Activated T-cell treated with anti-CD3 and anti-CD28 coated beads, Interleukin-2, amount 50 U/mL, for 72 hours (primary cell): ENCODE results near the gene SWSAP1. TPM values are rescaled to one million over a fixed set of nuclear protein-coding genes. Genes with fewer than 3 reads are reported as not detected.
A peak's percentile ranks its signal among the peaks of the same experiment; 100 is the strongest.

Experiments
- ATAC-seq, 2 donors: fragments of 150-1000 bp; cut with Tn5 transposase; replicated peaks in 1 of 2; 2 replicates each; pipeline ENCODE4 v1.10.0; 2021; ENCODE audit warnings: moderate library complexity in 2 of 2, mild to moderate bottlenecking in 1 of 2
- DNase-seq, 2 donors: peaks; one replicate each; pipeline ENCODE4 v3.0.0; 2021 to 2022; ENCODE audit warnings: mixed read lengths in 1 of 2
- H3K27ac Mint-ChIP-seq: one replicate; pipeline ENCODE4 v1.8.0; 2022; ENCODE audit warnings: mild to moderate bottlenecking, moderate library complexity, mixed read lengths
- H3K27me3 Mint-ChIP-seq: one replicate; pipeline ENCODE4 v1.8.0; 2022; ENCODE audit warnings: low read depth, mixed read lengths
- H3K36me3 Mint-ChIP-seq, 2 donors: one replicate each; pipeline ENCODE4 v1.8.0; 2022; ENCODE audit warnings: mixed read lengths in 2 of 2, mild to moderate bottlenecking in 1 of 2; ENCODE audit not compliant: insufficient read depth in 2 of 2
- H3K4me1 Mint-ChIP-seq: one replicate; pipeline ENCODE4 v1.8.0; 2022; ENCODE audit warnings: low read depth, mixed read lengths
- H3K4me3 Mint-ChIP-seq, 2 donors: one replicate each; pipeline ENCODE4 v1.8.0; 2022; ENCODE audit warnings: mild to moderate bottlenecking in 2 of 2, mixed read lengths in 2 of 2, moderate library complexity in 2 of 2
- H3K9me3 Mint-ChIP-seq, 2 donors: one replicate each; pipeline ENCODE4 v1.8.0; 2022; ENCODE audit warnings: mixed read lengths in 2 of 2
- total RNA-seq, 2 donors: library from RNA; stranded (reverse); gene quantifications; one replicate each; pipeline ENCODE4 v1.2.3, GENCODE V29; 2022

Gene SWSAP1
- total RNA-seq, 2 donors from 2014 or later: 1.9 to 2.6 TPM

- DNase-seq (no peak), ATAC-seq (no peak)
- H3K9me3 Mint-ChIP-seq: no peaks in the 10 kb centered on the region
- H3K4me1 Mint-ChIP-seq: peaks cover 34% of the 10 kb centered on the region
- no peak overlapping the region for H3K27ac Mint-ChIP-seq
- H3K4me3 Mint-ChIP-seq: no peak overlapping the region
- peaks cover 58% of the 10 kb centered on the region for H3K27me3 Mint-ChIP-seq
- H3K36me3 Mint-ChIP-seq: no peaks in the 10 kb centered on the region
Measured at GRCh38 chr19:11418094-11418548, 43.7 kb downstream of the SWSAP1 start.

GRCh38 chr19:11418549-11419506 lies 44.4 kb downstream of the SWSAP1 start, which contains the start of gene RGL3:
RGL3 (minus strand) TSS chr19:11419314; CDS start chr19:11419278, 36 bp downstream.
- ATAC-seq: no peak
- H3K4me1 Mint-ChIP-seq: peaks cover 41% of the 10 kb centered on the region
- peaks cover 65% of the 10 kb centered on the region for H3K27me3 Mint-ChIP-seq
- H3K36me3 Mint-ChIP-seq: no peaks in the 10 kb centered on the region
- no peak for DNase-seq
- H3K9me3 Mint-ChIP-seq: no peaks in the 10 kb centered on the region
- no peak within 1 kb of the TSS for H3K27ac Mint-ChIP-seq
- H3K4me3 Mint-ChIP-seq: peak within 1 kb of the TSS; percentile 39 to 84

DNA sequence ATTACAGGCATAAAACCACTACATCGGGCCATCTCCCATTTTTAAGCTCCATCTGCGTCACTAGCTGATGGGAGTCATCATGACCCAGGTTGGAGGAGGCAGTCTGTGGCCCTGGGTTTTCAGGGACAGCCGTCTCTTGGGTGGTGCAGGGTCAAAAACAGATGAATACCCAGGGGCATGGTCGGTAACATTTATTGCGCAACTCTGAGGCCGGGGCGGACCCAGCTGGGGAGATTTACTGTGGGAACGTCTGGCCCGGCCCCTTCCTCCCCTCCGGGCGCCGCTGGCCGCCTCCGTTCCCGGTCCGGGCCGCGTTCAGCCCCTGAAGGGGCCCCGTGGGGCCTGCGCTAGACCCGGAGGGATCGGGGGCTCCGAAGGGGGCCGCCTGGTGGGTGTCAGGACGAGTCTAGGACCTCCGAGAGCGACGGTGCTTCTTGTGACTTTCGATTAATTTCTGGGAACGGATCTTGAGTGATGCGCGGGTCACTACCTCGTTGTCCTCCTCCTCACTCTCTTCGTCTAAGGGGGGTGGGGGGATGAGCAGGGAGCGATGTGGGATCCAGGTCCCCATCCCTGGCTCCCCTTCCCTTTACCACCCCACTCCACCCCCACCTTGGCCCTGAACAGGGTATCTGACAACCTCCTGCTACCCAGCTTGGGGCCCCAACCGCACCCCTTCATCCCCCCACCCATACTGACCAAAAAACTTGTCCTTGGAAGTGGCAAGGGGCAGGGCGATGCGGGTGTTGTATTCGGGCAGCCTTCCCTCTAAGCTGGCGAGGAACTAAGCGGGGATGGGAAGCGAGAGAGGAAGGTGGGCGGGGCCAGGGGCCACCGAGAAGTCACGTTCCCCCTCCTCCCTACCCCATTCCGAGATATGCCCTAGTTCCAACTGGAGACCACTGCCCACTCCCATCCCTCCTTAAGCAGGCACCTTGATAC lies 46.2 kb downstream of the SWSAP1 start:
- Mint-ChIP-seq H3K27me3 (peaks cover 69% of the 10 kb centered on the region), H3K27ac (no peak overlapping the region), H3K4me3 (peak overlapping the region; percentile 72 to 84), H3K4me1 (peaks cover 43% of the 10 kb centered on the region), H3K9me3 (no peaks in the 10 kb centered on the region), H3K36me3 (no peaks in the 10 kb centered on the region)
- ATAC-seq (no peak), DNase-seq (no peak)

DNA sequence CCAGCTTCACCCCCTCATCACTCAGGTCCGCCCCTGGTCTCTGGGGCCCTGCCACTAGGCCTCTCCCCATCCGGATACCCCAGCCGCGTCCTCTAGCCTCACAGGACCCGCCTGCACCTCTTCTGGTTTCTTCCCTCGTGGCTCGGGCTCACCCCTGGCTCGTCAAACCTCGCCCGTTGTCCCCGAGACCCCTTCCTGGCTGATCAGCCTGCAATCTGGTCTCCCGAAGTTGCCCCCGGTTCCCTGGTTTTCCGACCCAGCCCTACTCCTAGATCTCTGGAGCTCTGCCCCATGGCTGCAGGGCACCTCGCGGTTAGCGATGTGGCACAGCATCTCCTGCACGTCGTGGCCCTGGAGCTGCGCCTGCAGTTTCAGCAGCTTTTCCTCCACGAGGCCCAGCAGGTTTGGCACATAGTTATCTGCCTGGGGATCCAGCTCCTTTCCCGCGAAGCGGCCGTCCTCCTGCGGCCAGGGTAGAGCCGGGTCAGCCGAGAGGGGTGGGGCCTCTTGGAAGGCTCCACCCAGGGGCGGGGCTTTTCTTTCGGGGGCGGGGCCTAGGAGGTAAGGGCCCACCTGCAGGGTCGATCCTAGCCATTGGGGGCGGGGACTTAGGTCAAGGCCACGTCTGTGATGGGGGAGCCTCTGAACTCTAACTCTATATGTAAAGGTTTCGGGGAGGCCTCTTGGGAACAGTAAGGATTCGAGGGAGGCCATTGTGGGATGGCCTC lies 47.1 kb downstream of the SWSAP1 start:
- H3K4me1 Mint-ChIP-seq: peaks cover 43% of the 10 kb centered on the region

GRCh38 chr19:11422163-11423065 lies 47.9 kb downstream of the SWSAP1 start:
- H3K4me3 Mint-ChIP-seq: peak overlapping the region; percentile 72 to 84
- no peak overlapping the region for H3K27ac Mint-ChIP-seq
- peaks cover 60% of the 10 kb centered on the region for H3K27me3 Mint-ChIP-seq
- peak; percentile 77 to 78 for DNase-seq
- no peaks in the 10 kb centered on the region for H3K9me3 Mint-ChIP-seq
- H3K36me3 Mint-ChIP-seq: no peaks in the 10 kb centered on the region
- H3K4me1 Mint-ChIP-seq: peaks cover 43% of the 10 kb centered on the region
- ATAC-seq: peak; percentile 79 to 82

More for the DNA sequence above, 47.1 kb downstream of the SWSAP1 start:
- no peak overlapping the region for H3K27ac Mint-ChIP-seq
- DNase-seq (peak; percentile 62 to 65), ATAC-seq (peak; percentile 62 to 67)
- H3K9me3 Mint-ChIP-seq: no peaks in the 10 kb centered on the region
- H3K36me3 Mint-ChIP-seq: no peaks in the 10 kb centered on the region
- H3K4me3 Mint-ChIP-seq: peak overlapping the region; percentile 72 to 84
- peaks cover 64% of the 10 kb centered on the region for H3K27me3 Mint-ChIP-seq

- H3K27me3 Mint-ChIP-seq: peaks cover 55% of the 10 kb centered on the region
- peaks cover 43% of the 10 kb centered on the region for H3K4me1 Mint-ChIP-seq
- DNase-seq (no peak), ATAC-seq (no peak)
- H3K36me3 Mint-ChIP-seq: no peaks in the 10 kb centered on the region
- no peak overlapping the region for H3K27ac Mint-ChIP-seq
- peak overlapping the region; percentile 72 to 84 for H3K4me3 Mint-ChIP-seq
- no peaks in the 10 kb centered on the region for H3K9me3 Mint-ChIP-seq
Measured at GRCh38 chr19:11423164-11423790, 48.8 kb downstream of the SWSAP1 start.

DNA sequence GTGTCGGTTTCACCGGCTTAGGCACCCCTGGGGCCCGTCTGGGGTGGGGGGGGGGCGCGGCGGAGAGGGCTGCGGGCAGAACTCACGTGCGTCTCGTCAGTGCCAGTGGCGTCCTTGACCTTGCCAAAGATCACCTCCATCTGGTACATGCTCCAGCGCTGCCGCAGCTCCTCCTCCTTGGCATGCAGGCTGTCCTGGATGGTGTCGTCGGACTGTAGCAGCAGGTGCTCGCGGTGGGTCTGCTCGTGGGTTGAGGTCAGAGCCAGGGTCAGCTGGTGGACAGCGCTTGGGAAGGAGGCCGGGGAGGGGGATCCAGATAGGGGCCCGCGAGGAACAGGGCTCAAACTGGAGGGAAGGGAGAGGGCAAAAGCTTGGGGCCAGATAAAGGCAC lies 49.3 kb downstream of the SWSAP1 start:
- no peak for ATAC-seq
- H3K4me1 Mint-ChIP-seq: peaks cover 43% of the 10 kb centered on the region

More for the DNA sequence above, 49.3 kb downstream of the SWSAP1 start:
- Mint-ChIP-seq H3K4me3 (no peak overlapping the region), H3K36me3 (no peaks in the 10 kb centered on the region), H3K27me3 (peaks cover 50% of the 10 kb centered on the region), H3K9me3 (no peaks in the 10 kb centered on the region), H3K27ac (no peak overlapping the region)
- no peak for DNase-seq

Other genes starting within 250 kb of the SWSAP1 start
- gene SPC24, start 218.9 kb upstream of the SWSAP1 start, total RNA-seq: 10 to 100 TPM; 43.6 to 46.8 TPM
- gene KANK2, start 177.1 kb upstream of the SWSAP1 start, total RNA-seq: 1 to 10 TPM in 1 of 2 donors, under 1 TPM in 1; 0.96 to 1.1 TPM
- gene ANGPTL8, start 135.0 kb upstream of the SWSAP1 start, total RNA-seq: not detected
- 1 to 10 TPM; 8.4 to 9.1 TPM for gene DOCK6, start 112.1 kb upstream of the SWSAP1 start, total RNA-seq
- not detected for gene TSPAN16, start 78.5 kb upstream of the SWSAP1 start, total RNA-seq
- 10 to 100 TPM; 13.3 to 16.8 TPM for gene RAB3D, start 35.0 kb upstream of the SWSAP1 start, total RNA-seq
- 10 to 100 TPM; 60.4 to 64.7 TPM for gene TMEM205, start 28.4 kb upstream of the SWSAP1 start, total RNA-seq
- 10 to 100 TPM; 27.9 to 30.7 TPM for gene CCDC159, start 28.1 kb upstream of the SWSAP1 start, total RNA-seq
- 1 to 10 TPM; 6.9 to 9.7 TPM for gene PLPPR2, start 19.2 kb upstream of the SWSAP1 start, total RNA-seq
- gene EPOR, start 9.6 kb downstream of the SWSAP1 start, total RNA-seq: 10 to 100 TPM in 1 of 2 donors, 1 to 10 TPM in 1; 9.6 to 11.1 TPM
- gene RGL3, start 44.6 kb downstream of the SWSAP1 start, total RNA-seq: not detected
- gene ODAD3, start 60.5 kb downstream of the SWSAP1 start, total RNA-seq: under 1 TPM; 0.16 to 0.50 TPM
- 100 to 1,000 TPM; 253 to 266 TPM for gene PRKCSH, start 61.0 kb downstream of the SWSAP1 start, total RNA-seq
- gene ELAVL3, start 106.4 kb downstream of the SWSAP1 start, total RNA-seq: under 1 TPM in 1 of 2 donors, not detected in 1; 0.48 TPM
- 10 to 100 TPM; 10.5 to 12.3 TPM for gene ZNF653, start 131.2 kb downstream of the SWSAP1 start, total RNA-seq
- gene ECSIT, start 154.5 kb downstream of the SWSAP1 start, total RNA-seq: 10 to 100 TPM; 35.7 to 44.0 TPM
- gene CNN1, start 164.2 kb downstream of the SWSAP1 start, total RNA-seq: not detected
- 10 to 100 TPM; 50.8 to 50.9 TPM for gene ELOF1, start 184.6 kb downstream of the SWSAP1 start, total RNA-seq
- gene ACP5, start 203.0 kb downstream of the SWSAP1 start, total RNA-seq: 10 to 100 TPM; 22.9 to 31.5 TPM
- gene ZNF627, start 222.8 kb downstream of the SWSAP1 start, total RNA-seq: 1 to 10 TPM; 8.1 to 8.5 TPM